Central memory CD8-positive, alpha-beta T cell (primary cell): ENCODE measurements around the gene PRKCA.
"Not testable (repeated sequence)": the region's sequence is repeated elsewhere in the genome, so short reads cannot be mapped to it uniquely, and the experiment has no call there.

ENCODE experiments used
- ATAC-seq: fragments of 150-1000 bp; cut with Tn5 transposase; replicated peaks from 2 replicates; pipeline ENCODE4 v1.10.0; 2022; ENCODE audit warnings: mild to moderate bottlenecking, moderate FRiP score, moderate number of reproducible peaks; ENCODE audit not compliant: poor library complexity, severe bottlenecking; ENCODE audit errors: extremely low read depth
- DNase-seq, 2 donors: peaks; one replicate each; pipeline ENCODE4 v3.0.0; 2021; ENCODE audit warnings: low spot score in 2 of 2
- H3K27ac Mint-ChIP-seq: one replicate; pipeline ENCODE4 v1.8.0; 2022; ENCODE audit warnings: low read depth, mild to moderate bottlenecking, moderate library complexity, mixed read lengths
- H3K27me3 Mint-ChIP-seq: one replicate; pipeline ENCODE4 v1.8.0; 2022; ENCODE audit warnings: mixed read lengths
- H3K36me3 Mint-ChIP-seq: one replicate; pipeline ENCODE4 v1.8.0; 2022; ENCODE audit warnings: mild to moderate bottlenecking, moderate library complexity, mixed read lengths; ENCODE audit not compliant: insufficient read depth
- H3K4me1 Mint-ChIP-seq: one replicate; pipeline ENCODE4 v1.8.0; 2022; ENCODE audit warnings: mixed read lengths
- H3K4me3 Mint-ChIP-seq: one replicate; pipeline ENCODE4 v1.8.0; 2022; ENCODE audit warnings: mild to moderate bottlenecking, moderate library complexity, mixed read lengths
- H3K9me3 Mint-ChIP-seq: one replicate; pipeline ENCODE4 v1.8.0; 2022; ENCODE audit warnings: mixed read lengths

The PRKCA gene

GRCh38 chr17:66611397-66611796 is 309.0 kb downstream of the PRKCA start:
- Mint-ChIP-seq H3K4me3 (no peak overlapping the region), H3K9me3 (peaks cover 10% of the 10 kb centered on the region), H3K36me3 (no peaks in the 10 kb centered on the region), H3K27me3 (no peaks in the 10 kb centered on the region), H3K27ac (no peak overlapping the region), H3K4me1 (no peaks in the 10 kb centered on the region)
- no peak for ATAC-seq
- no peak for DNase-seq

GRCh38 chr17:66612993-66613392 is 310.6 kb downstream of the PRKCA start:
- Mint-ChIP-seq H3K27me3 (no peaks in the 10 kb centered on the region), H3K9me3 (peaks cover 10% of the 10 kb centered on the region), H3K27ac (no peak overlapping the region), H3K4me3 (no peak overlapping the region), H3K36me3 (no peaks in the 10 kb centered on the region), H3K4me1 (no peaks in the 10 kb centered on the region)
- DNase-seq (no peak), ATAC-seq (no peak)

- ATAC-seq (no peak), DNase-seq (no peak)
- no peaks in the 10 kb centered on the region for H3K4me1 Mint-ChIP-seq
- no peak overlapping the region for H3K27ac Mint-ChIP-seq
- no peaks in the 10 kb centered on the region for H3K27me3 Mint-ChIP-seq
- H3K9me3 Mint-ChIP-seq = peaks cover 6% of the 10 kb centered on the region
- H3K36me3 Mint-ChIP-seq = no peaks in the 10 kb centered on the region
- H3K4me3 Mint-ChIP-seq = no peak overlapping the region
Observed at GRCh38 chr17:66614469-66614868, 312.1 kb downstream of the PRKCA start.

- DNase-seq (no peak), ATAC-seq (no peak)
- Mint-ChIP-seq H3K36me3 (no peaks in the 10 kb centered on the region), H3K27ac (no peak overlapping the region), H3K4me1 (no peaks in the 10 kb centered on the region), H3K4me3 (no peak overlapping the region), H3K27me3 (peaks cover 23% of the 10 kb centered on the region), H3K9me3 (no peaks in the 10 kb centered on the region)
Observed at GRCh38 chr17:66619206-66619605, 316.8 kb downstream of the PRKCA start.

GRCh38 chr17:66620528-66620927 is 318.1 kb downstream of the PRKCA start:
- no peak for DNase-seq
- Mint-ChIP-seq H3K27ac (no peak overlapping the region), H3K9me3 (no peaks in the 10 kb centered on the region), H3K27me3 (peaks cover 23% of the 10 kb centered on the region), H3K4me1 (no peaks in the 10 kb centered on the region), H3K36me3 (no peaks in the 10 kb centered on the region), H3K4me3 (no peak overlapping the region)
- ATAC-seq = no peak

GRCh38 chr17:66624630-66625029 is 322.2 kb downstream of the PRKCA start:
- ATAC-seq, H3K4me1 Mint-ChIP-seq, DNase-seq, H3K4me3 Mint-ChIP-seq, H3K9me3 Mint-ChIP-seq, H3K36me3 Mint-ChIP-seq, H3K27ac Mint-ChIP-seq: not testable (repeated sequence)
- peaks cover 23% of the 10 kb centered on the region for H3K27me3 Mint-ChIP-seq

GRCh38 chr17:66625311-66625767 is 322.9 kb downstream of the PRKCA start:
- Mint-ChIP-seq H3K27ac (no peak overlapping the region), H3K4me3 (no peak overlapping the region), H3K9me3 (no peaks in the 10 kb centered on the region), H3K36me3 (no peaks in the 10 kb centered on the region), H3K27me3 (peaks cover 23% of the 10 kb centered on the region), H3K4me1 (no peaks in the 10 kb centered on the region)
- no peak for DNase-seq
- ATAC-seq = no peak

- no peak for ATAC-seq
- DNase-seq = no peak
- Mint-ChIP-seq H3K27ac (no peak overlapping the region), H3K4me1 (no peaks in the 10 kb centered on the region), H3K9me3 (no peaks in the 10 kb centered on the region), H3K27me3 (peaks cover 13% of the 10 kb centered on the region), H3K4me3 (no peak overlapping the region), H3K36me3 (no peaks in the 10 kb centered on the region)
Observed at GRCh38 chr17:66627985-66628384, 325.6 kb downstream of the PRKCA start.

GRCh38 chr17:66629762-66630161 is 327.3 kb downstream of the PRKCA start:
- no peaks in the 10 kb centered on the region for H3K4me1 Mint-ChIP-seq
- no peaks in the 10 kb centered on the region for H3K27me3 Mint-ChIP-seq
- no peak overlapping the region for H3K4me3 Mint-ChIP-seq

GRCh38 chr17:66630379-66630778 is 328.0 kb downstream of the PRKCA start:
- no peak for ATAC-seq
- Mint-ChIP-seq H3K36me3 (no peaks in the 10 kb centered on the region), H3K27me3 (no peaks in the 10 kb centered on the region), H3K9me3 (no peaks in the 10 kb centered on the region), H3K4me3 (no peak overlapping the region), H3K27ac (no peak overlapping the region), H3K4me1 (no peaks in the 10 kb centered on the region)
- DNase-seq = no peak

More at GRCh38 chr17:66629762-66630161, 327.3 kb downstream of the PRKCA start:
- no peaks in the 10 kb centered on the region for H3K36me3 Mint-ChIP-seq
- DNase-seq (no peak), ATAC-seq (no peak)
- no peak overlapping the region for H3K27ac Mint-ChIP-seq
- H3K9me3 Mint-ChIP-seq = no peaks in the 10 kb centered on the region

- Mint-ChIP-seq H3K36me3 (no peaks in the 10 kb centered on the region), H3K27me3 (no peaks in the 10 kb centered on the region), H3K27ac (no peak overlapping the region), H3K9me3 (no peaks in the 10 kb centered on the region), H3K4me1 (no peaks in the 10 kb centered on the region), H3K4me3 (no peak overlapping the region)
- DNase-seq = no peak
- ATAC-seq = no peak
Observed at GRCh38 chr17:66630828-66631472, 328.5 kb downstream of the PRKCA start.

GRCh38 chr17:66632731-66633130 is 330.3 kb downstream of the PRKCA start:
- Mint-ChIP-seq H3K36me3 (no peaks in the 10 kb centered on the region), H3K9me3 (no peaks in the 10 kb centered on the region), H3K4me1 (no peaks in the 10 kb centered on the region), H3K27ac (no peak overlapping the region), H3K27me3 (no peaks in the 10 kb centered on the region), H3K4me3 (no peak overlapping the region)
- ATAC-seq (no peak), DNase-seq (no peak)

- no peak for ATAC-seq
- DNase-seq = no peak
- Mint-ChIP-seq H3K4me1 (no peaks in the 10 kb centered on the region), H3K27ac (no peak overlapping the region), H3K4me3 (no peak overlapping the region), H3K36me3 (no peaks in the 10 kb centered on the region), H3K27me3 (no peaks in the 10 kb centered on the region), H3K9me3 (no peaks in the 10 kb centered on the region)
Observed at GRCh38 chr17:66633317-66633965, 331.0 kb downstream of the PRKCA start.
